Upper lobe of right lung (tissue), 1 donor: Measurements from ENCODE around the gene MCL1. TPM values are rescaled to one million over a fixed set of nuclear protein-coding genes. Genes with fewer than 3 reads are reported as not detected.

Source experiments
- ATAC-seq: fragments of 200-7000 bp; cut with Tn5 transposase; one replicate; pipeline ENCODE4 v1.9.1; 2020; ENCODE audit warnings: mild to moderate bottlenecking, moderate library complexity
- DNase-seq: peaks from one replicate; pipeline ENCODE4 v3.0.0-alpha.2; 2020
- H3K27ac ChIP-seq: fragments of 200-600 bp; one replicate; pipeline ENCODE4 v1.8.0; 2022
- H3K27me3 ChIP-seq: fragments of 200-600 bp; one replicate; pipeline ENCODE4 v1.8.0; 2022; ENCODE audit warnings: mild to moderate bottlenecking
- H3K36me3 ChIP-seq: fragments of 200-600 bp; one replicate; pipeline ENCODE4 v1.8.0; 2022
- H3K4me1 ChIP-seq: fragments of 200-600 bp; one replicate; pipeline ENCODE4 v1.8.0; 2022
- H3K4me3 ChIP-seq: fragments of 200-600 bp; one replicate; pipeline ENCODE4 v1.8.0; 2022; ENCODE audit warnings: mild to moderate bottlenecking
- H3K9me3 ChIP-seq: fragments of 200-600 bp; one replicate; pipeline ENCODE4 v1.8.0; 2022
- intact Hi-C: fragments of 100-400 bp; cut with DNase I; formaldehyde crosslinking; loops from one replicate; pipeline ENCODE4 v1.11.0; 2022
- total RNA-seq: library from RNA; stranded (reverse); fragmentation: NEBNext Ultra II Directional; extraction: Animal tissue kit (Norgen Biotek cat#: 25700); gene quantifications from one replicate; pipeline ENCODE4 v1.2.1, GENCODE V29; 2021
- TF ChIP-seq, protein P1 (sequence below): fragments of 200-600 bp; IDR thresholded peaks from one replicate; pipeline ENCODE4 v1.8.0; 2022; ENCODE audit warnings: antibody characterized with exemption
- donor health status: DM: no; HTN: yes; CAD: no; lungs with severe emphysema.

The MCL1 gene
- total RNA-seq, 1 donor from 2014 or later, result 325 TPM

DNA sequence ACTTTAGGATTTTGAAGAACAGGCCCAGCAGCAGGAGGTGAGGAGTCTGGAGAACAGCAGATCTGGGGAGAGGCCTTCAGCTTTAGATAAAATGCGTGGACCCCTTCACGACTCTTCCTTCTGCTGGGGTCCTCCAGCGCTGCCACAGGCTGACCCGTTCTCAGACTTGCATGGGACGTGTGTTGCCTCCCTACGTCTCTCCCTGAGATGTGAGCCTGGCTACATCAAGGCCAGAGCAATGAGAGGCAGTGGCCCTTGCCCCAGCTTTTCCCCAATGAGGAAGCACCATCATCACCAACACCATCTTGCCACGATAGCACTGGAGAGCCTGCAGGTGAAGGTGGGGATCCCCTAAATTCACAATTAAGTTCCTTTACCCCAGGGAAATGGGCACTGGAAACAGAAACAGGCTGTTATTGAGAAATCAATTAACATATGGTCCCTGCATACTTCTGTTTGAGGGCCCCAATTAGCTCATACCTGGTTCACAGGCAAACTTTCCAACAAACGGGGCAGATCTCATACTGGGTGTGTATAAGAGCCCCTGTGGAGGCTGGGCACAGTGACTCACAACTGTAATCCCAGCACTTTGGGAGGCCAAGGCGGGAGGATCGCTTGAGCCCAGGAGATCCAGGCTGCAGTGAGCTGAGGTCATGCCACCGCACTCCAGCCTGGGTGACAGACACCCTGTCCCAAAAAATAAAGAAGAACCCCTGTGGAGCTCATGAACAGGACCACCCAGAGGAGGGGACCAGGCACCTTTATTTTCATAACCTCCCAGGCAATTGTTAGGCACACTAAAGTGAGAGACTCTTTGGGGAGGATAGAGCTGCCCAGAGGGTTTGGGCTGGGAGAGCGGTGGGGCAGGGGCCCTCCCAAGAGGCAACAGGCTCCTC lies 42.3 kb downstream of the MCL1 start:
- H3K36me3 ChIP-seq, result no peaks in the 10 kb centered on the region
- ATAC-seq, result no peak
- H3K27ac ChIP-seq, result no peak overlapping the region
- H3K9me3 ChIP-seq, result no peaks in the 10 kb centered on the region
- DNase-seq, result no peak
- no peaks in the 10 kb centered on the region for H3K4me1 ChIP-seq
- intact Hi-C loops, result no loop called here
- no peak overlapping the region for H3K4me3 ChIP-seq
- no peaks in the 10 kb centered on the region for H3K27me3 ChIP-seq
- TF ChIP-seq, protein P1, sequence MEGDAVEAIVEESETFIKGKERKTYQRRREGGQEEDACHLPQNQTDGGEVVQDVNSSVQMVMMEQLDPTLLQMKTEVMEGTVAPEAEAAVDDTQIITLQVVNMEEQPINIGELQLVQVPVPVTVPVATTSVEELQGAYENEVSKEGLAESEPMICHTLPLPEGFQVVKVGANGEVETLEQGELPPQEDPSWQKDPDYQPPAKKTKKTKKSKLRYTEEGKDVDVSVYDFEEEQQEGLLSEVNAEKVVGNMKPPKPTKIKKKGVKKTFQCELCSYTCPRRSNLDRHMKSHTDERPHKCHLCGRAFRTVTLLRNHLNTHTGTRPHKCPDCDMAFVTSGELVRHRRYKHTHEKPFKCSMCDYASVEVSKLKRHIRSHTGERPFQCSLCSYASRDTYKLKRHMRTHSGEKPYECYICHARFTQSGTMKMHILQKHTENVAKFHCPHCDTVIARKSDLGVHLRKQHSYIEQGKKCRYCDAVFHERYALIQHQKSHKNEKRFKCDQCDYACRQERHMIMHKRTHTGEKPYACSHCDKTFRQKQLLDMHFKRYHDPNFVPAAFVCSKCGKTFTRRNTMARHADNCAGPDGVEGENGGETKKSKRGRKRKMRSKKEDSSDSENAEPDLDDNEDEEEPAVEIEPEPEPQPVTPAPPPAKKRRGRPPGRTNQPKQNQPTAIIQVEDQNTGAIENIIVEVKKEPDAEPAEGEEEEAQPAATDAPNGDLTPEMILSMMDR, result no peak

DNA sequence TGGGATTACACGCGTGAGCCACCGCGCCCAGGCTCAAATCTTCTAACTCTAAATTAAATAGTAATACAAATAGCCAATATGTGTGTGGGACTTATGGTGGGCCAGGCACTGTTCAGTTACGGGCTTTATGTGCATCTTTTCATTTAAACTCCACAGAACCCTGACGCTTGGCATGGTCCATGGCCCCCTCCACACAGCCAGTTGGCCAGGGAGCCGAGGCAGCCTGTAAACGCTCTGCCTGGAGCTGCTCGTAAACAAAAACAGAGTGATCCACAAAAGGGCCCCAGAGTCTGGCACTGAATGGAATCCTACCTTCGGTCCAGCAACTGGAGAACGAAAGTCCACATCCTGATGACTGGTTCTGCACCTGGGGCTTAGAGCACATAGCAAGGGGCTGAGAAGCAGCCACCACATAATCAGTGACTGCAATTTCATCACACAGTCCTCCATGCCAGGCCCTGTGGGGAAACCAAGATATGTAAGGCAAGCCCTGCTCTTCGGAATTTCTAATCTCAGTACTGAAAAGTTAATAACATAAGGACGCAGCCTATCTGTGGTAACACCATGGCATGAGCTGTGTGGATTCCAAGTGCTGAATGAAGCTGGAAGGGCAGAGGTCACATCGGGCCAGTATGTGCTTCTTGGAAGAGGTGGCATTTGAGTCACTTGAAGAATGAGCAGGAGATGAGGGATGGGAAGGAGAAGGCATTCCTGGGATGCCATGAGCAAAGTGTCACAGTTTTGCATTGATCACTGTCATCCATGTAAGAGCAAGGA lies 43.7 kb downstream of the MCL1 start:
- no peaks in the 10 kb centered on the region for H3K36me3 ChIP-seq
- no peaks in the 10 kb centered on the region for H3K27me3 ChIP-seq
- TF ChIP-seq, protein P1, result no peak
- intact Hi-C loops, result no loop called here
- no peak overlapping the region for H3K27ac ChIP-seq
- no peaks in the 10 kb centered on the region for H3K9me3 ChIP-seq
- ATAC-seq (no peak), DNase-seq (no peak)
- H3K4me1 ChIP-seq, result no peaks in the 10 kb centered on the region
- no peak overlapping the region for H3K4me3 ChIP-seq

DNA sequence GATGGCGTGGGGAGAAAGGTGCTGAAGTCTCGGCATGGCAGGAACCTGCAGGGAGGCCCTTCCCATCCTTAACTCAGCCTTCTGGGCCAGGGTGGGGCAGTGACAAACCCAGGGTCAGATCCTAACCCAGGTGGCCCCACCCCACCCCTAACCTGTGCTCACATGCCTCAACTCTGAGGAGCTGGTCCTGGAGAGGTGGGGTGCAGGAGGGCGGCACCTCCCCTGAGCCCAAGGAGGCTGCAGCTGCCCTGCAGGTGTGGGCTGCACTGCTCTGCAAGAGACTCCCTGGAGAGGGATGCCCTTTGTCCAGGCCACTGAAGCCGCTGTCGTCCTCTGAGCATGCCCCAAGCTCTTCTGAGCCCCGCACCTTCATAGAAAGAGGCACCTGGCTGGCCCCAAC lies 45.4 kb downstream of the MCL1 start:
- intact Hi-C loops, result loop anchor here (5.0 kb wide), 1 partner anchor 67 kb away; no protein-coding TSS in a partner anchor
- Histone ChIP-seq H3K27me3 (no peaks in the 10 kb centered on the region), H3K4me3 (no peak overlapping the region), H3K4me1 (no peaks in the 10 kb centered on the region), H3K9me3 (no peaks in the 10 kb centered on the region), H3K27ac (no peak overlapping the region), H3K36me3 (no peaks in the 10 kb centered on the region)
- no peak for ATAC-seq
- no peak for DNase-seq
- TF ChIP-seq, protein P1, result no peak

DNA sequence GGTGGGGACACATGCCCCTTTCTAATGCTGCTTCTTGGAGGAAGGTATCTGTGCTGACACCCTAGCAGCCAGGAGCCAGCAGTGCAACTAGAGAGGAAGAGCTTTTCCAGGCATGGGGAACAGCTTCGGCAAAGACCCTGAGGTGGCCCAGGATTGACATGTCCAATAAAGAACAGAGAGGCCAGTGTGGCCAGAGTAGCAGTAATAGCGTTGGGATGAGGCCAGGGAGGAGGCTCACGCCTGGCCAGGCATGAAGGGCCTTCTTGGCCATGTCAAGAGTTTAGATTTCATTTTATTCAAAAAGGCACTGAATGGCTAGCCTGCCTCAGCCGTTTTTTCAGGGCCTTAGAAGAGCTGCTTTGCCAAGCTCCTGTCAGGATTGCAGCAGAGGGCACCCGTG lies 46.5 kb downstream of the MCL1 start:
- Histone ChIP-seq H3K36me3 (no peaks in the 10 kb centered on the region), H3K9me3 (no peaks in the 10 kb centered on the region), H3K27ac (no peak overlapping the region), H3K4me3 (no peak overlapping the region), H3K4me1 (no peaks in the 10 kb centered on the region), H3K27me3 (no peaks in the 10 kb centered on the region)
- intact Hi-C loops, result loop anchor here (5.0 kb wide), 1 partner anchor 66 kb away; no protein-coding TSS in a partner anchor
- TF ChIP-seq, protein P1, result no peak
- DNase-seq, result no peak
- no peak for ATAC-seq

DNA sequence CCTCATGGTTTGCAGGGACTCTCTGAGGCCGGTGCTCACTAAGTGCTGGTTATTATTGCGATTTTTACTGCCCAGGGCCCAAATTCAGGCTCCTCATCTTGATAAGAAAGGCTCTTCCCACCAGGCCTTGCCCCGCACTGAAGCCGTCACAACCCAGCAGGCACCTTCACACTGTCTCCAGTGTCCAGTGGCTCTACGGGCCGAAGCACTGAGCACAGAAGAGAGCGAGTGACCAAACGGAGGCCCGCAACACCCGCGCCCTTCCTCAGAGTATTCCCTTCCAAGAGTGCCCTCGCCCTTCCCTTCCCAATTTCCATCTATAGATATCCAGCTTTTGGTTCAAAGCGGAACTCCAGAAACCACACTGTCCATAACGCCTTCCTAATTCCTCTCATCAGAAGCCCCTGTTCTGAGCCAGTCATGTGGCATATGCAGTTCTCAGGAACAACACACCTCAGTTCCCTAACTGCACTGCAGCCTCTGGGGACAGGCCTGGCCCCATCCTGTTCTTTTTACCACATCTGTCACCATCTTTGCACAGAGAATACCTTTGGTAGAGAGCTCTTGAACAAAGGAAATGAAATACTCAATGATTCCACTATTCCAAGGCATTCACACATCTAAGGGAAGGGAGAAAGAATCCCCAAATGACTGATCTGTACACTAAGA lies 48.8 kb downstream of the MCL1 start:
- no peaks in the 10 kb centered on the region for H3K36me3 ChIP-seq
- intact Hi-C loops, result loop anchor here (5.0 kb wide), 1 partner anchor 63 kb away; no protein-coding TSS in a partner anchor
- no peaks in the 10 kb centered on the region for H3K9me3 ChIP-seq
- TF ChIP-seq, protein P1, result no peak
- H3K27ac ChIP-seq, result no peak overlapping the region
- H3K27me3 ChIP-seq, result no peaks in the 10 kb centered on the region
- H3K4me1 ChIP-seq, result no peaks in the 10 kb centered on the region
- H3K4me3 ChIP-seq, result no peak overlapping the region
- ATAC-seq (no peak), DNase-seq (no peak)
